Measurements from ENCODE around the gene REV3L.
A peak's percentile ranks its signal among the peaks of the same experiment; 100 is the strongest.
"Not testable (repeated sequence)": the region's sequence is repeated elsewhere in the genome, so short reads cannot be mapped to it uniquely, and the experiment has no call there.

The REV3L gene

DNA sequence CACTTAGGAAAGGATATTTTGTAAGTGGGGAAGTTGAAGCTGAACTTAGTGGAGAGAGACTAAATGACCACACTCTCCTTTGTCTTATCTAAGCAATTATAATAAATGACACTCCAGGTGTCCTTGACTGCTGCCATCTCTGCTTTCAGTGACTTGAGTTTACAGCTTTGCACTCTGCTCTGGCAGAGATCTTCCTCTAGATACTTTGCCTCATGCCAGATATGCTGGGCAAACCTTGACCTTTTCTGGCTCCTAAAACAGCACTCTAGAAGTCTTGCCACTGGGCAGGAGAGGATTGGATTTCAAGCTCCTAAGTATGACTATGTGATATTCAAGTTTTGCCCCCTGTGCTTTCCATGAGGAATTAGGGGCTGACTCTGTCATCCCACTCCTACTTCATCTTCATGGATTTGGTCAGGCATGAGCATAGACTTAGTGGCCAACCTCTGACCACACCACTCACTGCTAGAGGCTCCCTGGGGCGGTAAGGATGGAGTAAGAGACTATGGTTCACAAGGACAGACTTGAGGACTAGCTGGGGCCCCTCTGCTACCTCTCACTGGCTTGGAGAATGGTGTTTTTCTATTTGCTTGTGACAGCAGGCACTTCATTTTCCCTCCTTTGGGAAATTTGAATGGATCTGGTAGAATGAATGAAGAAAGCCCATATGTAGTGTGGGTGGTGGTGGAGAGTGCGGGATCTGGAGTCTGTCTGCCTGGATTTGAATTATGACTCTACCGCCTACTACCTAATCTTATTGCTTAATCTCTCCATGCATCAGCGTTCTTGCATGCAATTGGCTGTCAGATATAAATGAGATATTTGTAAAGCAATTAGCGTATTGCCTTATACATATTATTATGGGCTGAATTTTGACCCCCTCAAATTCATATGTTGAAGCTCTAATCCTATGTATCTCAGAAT is 191.4 kb downstream of the REV3L start:
- DNase-seq (ENCODE audit: low spot score): no peak

DNA sequence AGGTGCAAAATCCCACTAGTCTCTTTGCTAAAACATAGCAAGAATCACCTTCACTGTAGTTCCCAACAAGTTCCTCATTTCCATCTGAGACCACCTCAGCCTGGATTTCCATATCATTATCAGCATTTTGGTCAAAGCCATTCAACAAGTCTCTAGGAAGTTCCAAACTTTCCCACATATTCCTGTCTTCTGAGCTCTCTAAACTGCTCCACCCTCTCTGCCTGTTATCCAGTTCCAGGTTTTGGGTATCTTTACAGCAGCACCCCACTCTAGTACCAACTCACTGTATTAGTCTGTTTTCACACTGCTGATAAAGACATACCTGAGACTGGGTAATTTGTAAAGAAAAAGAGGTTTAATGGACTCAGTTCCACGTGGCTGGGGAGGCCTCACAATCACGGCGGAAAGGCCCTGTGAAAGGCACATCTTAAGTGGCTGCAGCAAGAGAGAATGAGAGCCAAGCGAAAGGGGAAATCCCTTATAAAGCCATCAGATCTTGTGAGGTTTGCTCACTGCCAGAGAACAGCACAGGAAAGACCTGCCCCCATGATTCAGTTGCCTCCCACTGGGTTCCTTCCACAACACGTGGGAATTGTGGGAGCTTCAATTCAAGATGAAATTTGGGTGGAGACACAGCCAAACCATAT is 192.2 kb downstream of the REV3L start:
- not testable (repeated sequence) for DNase-seq (ENCODE audit: low spot score)

- DNase-seq (ENCODE audit: low spot score): not testable (repeated sequence)
Measured at GRCh38 chr6:111284356-111284755, 198.7 kb downstream of the REV3L start.

- no peak for DNase-seq (ENCODE audit: low spot score)
Measured at GRCh38 chr6:111283707-111284106, 199.3 kb downstream of the REV3L start.

GRCh38 chr6:111282515-111282914 is 200.5 kb downstream of the REV3L start:
- DNase-seq (ENCODE audit: low spot score): no peak

- DNase-seq (ENCODE audit: low spot score): no peak
Measured at GRCh38 chr6:111280445-111280955, 202.5 kb downstream of the REV3L start.

GRCh38 chr6:111278731-111279130 is 204.3 kb downstream of the REV3L start:
- DNase-seq (ENCODE audit: low spot score): no peak

- DNase-seq (ENCODE audit: low spot score): no peak
Measured at GRCh38 chr6:111277819-111278218, 205.2 kb downstream of the REV3L start.

DNA sequence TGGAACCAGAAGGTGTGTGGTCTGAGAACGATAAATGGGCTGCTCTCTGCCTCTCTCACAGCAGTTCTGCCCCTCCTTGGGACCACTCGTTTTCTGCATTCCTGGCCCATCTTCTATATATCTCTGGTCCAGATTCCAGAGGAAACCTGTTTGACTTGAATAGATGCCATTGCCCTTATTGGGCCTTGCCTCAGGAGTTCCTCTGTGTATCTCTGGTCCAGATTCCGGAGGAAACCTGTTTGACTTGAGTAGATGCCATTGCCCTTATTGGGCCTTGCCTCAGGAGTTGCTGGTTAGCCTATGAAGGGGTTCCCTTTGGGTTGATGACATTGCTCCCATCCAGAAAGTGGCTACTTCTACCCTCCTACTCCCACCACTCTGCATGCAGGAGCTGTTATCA is 206.3 kb downstream of the REV3L start:
- DNase-seq (ENCODE audit: low spot score): no peak

DNA sequence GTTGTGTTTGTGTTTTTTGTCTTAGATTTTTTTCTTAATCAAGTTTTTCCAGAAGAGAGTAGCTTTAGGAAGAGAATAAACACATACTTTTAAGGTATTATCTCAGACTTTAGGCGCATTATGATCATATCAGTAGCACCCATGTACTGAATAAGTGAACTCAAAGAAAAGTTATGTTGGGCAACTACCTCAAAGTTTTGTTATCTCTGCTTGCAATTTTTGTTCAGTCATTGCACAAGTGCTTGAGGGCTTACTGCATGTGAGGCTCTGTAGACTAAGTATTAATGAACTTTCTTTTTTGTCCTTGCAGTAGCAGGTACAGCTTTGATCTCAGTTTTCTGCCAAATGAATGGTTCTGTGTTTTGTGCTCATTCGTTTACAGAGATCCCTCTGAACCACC is 206.7 kb downstream of the REV3L start:
- DNase-seq (ENCODE audit: low spot score): no peak

- DNase-seq (ENCODE audit: low spot score): no peak
Measured at GRCh38 chr6:111274593-111275217, 208.3 kb downstream of the REV3L start.

GRCh38 chr6:111270121-111270520 is 212.9 kb downstream of the REV3L start:
- no peak for DNase-seq (ENCODE audit: low spot score)

GRCh38 chr6:111269401-111269970 is 213.5 kb downstream of the REV3L start:
- no peak for DNase-seq (ENCODE audit: low spot score)

GRCh38 chr6:111267764-111268333 is 215.2 kb downstream of the REV3L start:
- no peak for DNase-seq (ENCODE audit: low spot score)

- no peak for DNase-seq (ENCODE audit: low spot score)
Measured at GRCh38 chr6:111266276-111266675, 216.7 kb downstream of the REV3L start.

DNA sequence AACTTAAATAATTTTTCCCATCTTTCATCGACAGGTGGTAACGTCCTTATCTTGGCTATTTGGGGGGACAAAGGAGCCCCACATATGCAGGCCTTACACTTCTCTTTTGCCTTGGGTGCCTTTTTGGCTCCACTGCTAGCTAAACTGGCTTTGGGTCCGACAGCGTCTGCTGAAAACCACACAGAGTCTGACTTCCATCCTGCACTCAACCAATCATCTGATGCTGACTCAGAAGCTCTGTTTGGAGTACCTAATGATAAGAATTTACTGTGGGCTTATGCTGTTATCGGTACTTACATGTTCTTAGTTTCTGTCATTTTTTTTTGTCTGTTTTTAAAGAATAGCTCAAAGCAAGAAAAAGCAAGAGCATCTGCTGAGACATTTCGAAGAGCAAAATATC is 217.2 kb downstream of the REV3L start:
- no peak for DNase-seq (ENCODE audit: low spot score)

DNA sequence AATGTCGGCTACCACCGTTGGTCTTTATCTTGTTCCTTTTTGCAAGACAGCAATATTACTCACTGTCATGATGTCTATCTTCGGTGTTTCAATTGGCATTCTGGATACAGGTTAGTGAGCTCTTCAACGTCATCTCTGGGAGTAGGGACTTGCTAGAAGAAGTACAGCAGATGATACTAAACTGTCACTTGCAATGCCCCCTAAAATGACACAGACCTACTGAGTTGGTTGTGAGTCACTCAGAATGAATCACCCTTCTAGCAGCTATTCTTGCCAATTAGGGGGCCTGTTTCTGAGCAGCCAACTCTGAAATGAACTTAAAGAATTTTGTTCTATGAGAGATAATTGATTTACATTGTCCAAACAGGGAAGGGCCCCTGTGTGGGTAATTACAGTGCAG is 219.2 kb downstream of the REV3L start:
- DNase-seq (ENCODE audit: low spot score): no peak

DNA sequence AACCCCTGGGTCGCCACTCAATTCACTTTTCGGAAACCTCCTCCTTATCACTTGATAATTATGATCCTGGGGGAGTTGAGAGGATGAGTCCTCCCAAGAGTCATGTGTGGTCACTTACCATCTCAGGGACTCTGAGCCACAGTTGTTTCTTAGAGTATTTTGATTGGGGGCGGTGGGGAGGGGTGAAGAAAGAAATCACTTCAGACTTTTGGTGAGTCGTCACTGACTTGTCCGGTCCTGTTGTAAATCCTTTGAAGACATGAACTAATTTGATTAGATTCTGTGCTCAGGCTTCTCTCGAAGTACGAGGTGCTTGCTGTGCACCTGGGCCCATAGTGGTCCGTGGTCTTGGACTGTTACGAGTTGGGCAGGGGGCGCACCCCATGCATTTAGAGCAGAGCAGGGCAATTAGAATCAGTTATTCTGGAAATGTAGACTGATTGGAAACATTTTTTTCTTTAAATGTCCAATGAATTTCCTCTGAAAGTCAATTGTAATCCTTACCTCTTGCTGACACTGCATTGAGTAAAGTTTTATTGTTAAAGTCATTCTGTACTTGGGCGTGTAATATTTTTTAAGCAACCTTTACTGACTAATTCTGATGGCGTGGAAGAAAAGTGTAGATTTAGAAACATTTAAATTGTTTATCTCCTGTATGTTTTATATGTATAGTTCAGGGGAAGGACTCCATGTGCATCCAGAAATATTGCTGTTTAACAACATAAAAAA is 222.3 kb downstream of the REV3L start:
- peak; percentile 20 for DNase-seq (ENCODE audit: low spot score)

- DNase-seq (ENCODE audit: low spot score): peak; percentile 97
Measured at GRCh38 chr6:111259089-111259831, 223.8 kb downstream of the REV3L start.

- no peak for DNase-seq (ENCODE audit: low spot score)
Measured at GRCh38 chr6:111258615-111259088, 224.4 kb downstream of the REV3L start.

Data from COLO829 (cell line).